ENCODE results near the gene FAM9C.

Gene FAM9C

GRCh38 chrX:12996934-12997435 is 47.4 kb downstream of the FAM9C start:
- H3K36me3 Mint-ChIP-seq (ENCODE audit: low read depth), result no peaks in the 10 kb centered on the region
- H3K9me3 Mint-ChIP-seq, result peaks cover 3% of the 10 kb centered on the region
- DNase-seq, result no peak
- no peak for ATAC-seq
- H3K4me3 Mint-ChIP-seq, result no peak overlapping the region
- H3K27ac Mint-ChIP-seq, result peak overlapping the region; percentile 89
- H3K27me3 Mint-ChIP-seq, result no peaks in the 10 kb centered on the region
- peaks cover 70% of the 10 kb centered on the region for H3K4me1 Mint-ChIP-seq

- ATAC-seq (no peak), DNase-seq (no peak)
- no peak overlapping the region for H3K27ac Mint-ChIP-seq
- H3K9me3 Mint-ChIP-seq, result peaks cover 3% of the 10 kb centered on the region
- no peaks in the 10 kb centered on the region for H3K36me3 Mint-ChIP-seq (ENCODE audit: low read depth)
- H3K4me1 Mint-ChIP-seq, result peaks cover 67% of the 10 kb centered on the region
- H3K27me3 Mint-ChIP-seq, result no peaks in the 10 kb centered on the region
- H3K4me3 Mint-ChIP-seq, result no peak overlapping the region
These were observed 50.1 kb downstream of the FAM9C start for GRCh38 chrX:12994321-12994720.

GRCh38 chrX:12993826-12994225 is 50.6 kb downstream of the FAM9C start:
- ATAC-seq, result no peak
- peaks cover 71% of the 10 kb centered on the region for H3K4me1 Mint-ChIP-seq
- peaks cover 3% of the 10 kb centered on the region for H3K9me3 Mint-ChIP-seq
- H3K27ac Mint-ChIP-seq, result no peak overlapping the region
- H3K27me3 Mint-ChIP-seq, result no peaks in the 10 kb centered on the region
- no peaks in the 10 kb centered on the region for H3K36me3 Mint-ChIP-seq (ENCODE audit: low read depth)
- no peak overlapping the region for H3K4me3 Mint-ChIP-seq
- DNase-seq, result no peak

GRCh38 chrX:12992544-12993118 is 51.8 kb downstream of the FAM9C start:
- Mint-ChIP-seq H3K4me3 (no peak overlapping the region), H3K27ac (no peak overlapping the region), H3K36me3 (ENCODE audit: low read depth) (no peaks in the 10 kb centered on the region), H3K4me1 (peaks cover 70% of the 10 kb centered on the region), H3K9me3 (peaks cover 3% of the 10 kb centered on the region), H3K27me3 (no peaks in the 10 kb centered on the region)
- ATAC-seq, result no peak
- no peak for DNase-seq

- no peak overlapping the region for H3K27ac Mint-ChIP-seq
- no peak overlapping the region for H3K4me3 Mint-ChIP-seq
- peaks cover 69% of the 10 kb centered on the region for H3K4me1 Mint-ChIP-seq
- H3K27me3 Mint-ChIP-seq, result no peaks in the 10 kb centered on the region
- no peaks in the 10 kb centered on the region for H3K36me3 Mint-ChIP-seq (ENCODE audit: low read depth)
- no peak for DNase-seq
- no peak for ATAC-seq
- H3K9me3 Mint-ChIP-seq, result peaks cover 3% of the 10 kb centered on the region
These were observed 52.8 kb downstream of the FAM9C start for GRCh38 chrX:12991575-12991974.

- DNase-seq (no peak), ATAC-seq (no peak)
- Mint-ChIP-seq H3K9me3 (no peaks in the 10 kb centered on the region), H3K27me3 (no peaks in the 10 kb centered on the region), H3K4me3 (no peak overlapping the region), H3K27ac (no peak overlapping the region), H3K36me3 (ENCODE audit: low read depth) (peaks cover 2% of the 10 kb centered on the region), H3K4me1 (peaks cover 80% of the 10 kb centered on the region)
These were observed 55.0 kb downstream of the FAM9C start for GRCh38 chrX:12989461-12989860.

GRCh38 chrX:12988797-12989196 is 55.6 kb downstream of the FAM9C start:
- H3K27ac Mint-ChIP-seq, result no peak overlapping the region
- ATAC-seq (no peak), DNase-seq (no peak)
- H3K4me1 Mint-ChIP-seq, result peaks cover 82% of the 10 kb centered on the region
- peaks cover 2% of the 10 kb centered on the region for H3K36me3 Mint-ChIP-seq (ENCODE audit: low read depth)
- no peaks in the 10 kb centered on the region for H3K27me3 Mint-ChIP-seq
- no peak overlapping the region for H3K4me3 Mint-ChIP-seq
- H3K9me3 Mint-ChIP-seq, result no peaks in the 10 kb centered on the region

GRCh38 chrX:12987900-12988594 is 56.4 kb downstream of the FAM9C start:
- peaks cover 2% of the 10 kb centered on the region for H3K36me3 Mint-ChIP-seq (ENCODE audit: low read depth)
- no peaks in the 10 kb centered on the region for H3K9me3 Mint-ChIP-seq
- no peak for ATAC-seq
- H3K4me1 Mint-ChIP-seq, result peaks cover 86% of the 10 kb centered on the region
- no peak overlapping the region for H3K27ac Mint-ChIP-seq
- H3K27me3 Mint-ChIP-seq, result no peaks in the 10 kb centered on the region
- no peak for DNase-seq
- no peak overlapping the region for H3K4me3 Mint-ChIP-seq

- H3K4me1 Mint-ChIP-seq, result peaks cover 86% of the 10 kb centered on the region
- no peak overlapping the region for H3K4me3 Mint-ChIP-seq
- DNase-seq (no peak), ATAC-seq (no peak)
- H3K27me3 Mint-ChIP-seq, result no peaks in the 10 kb centered on the region
- no peaks in the 10 kb centered on the region for H3K9me3 Mint-ChIP-seq
- no peak overlapping the region for H3K27ac Mint-ChIP-seq
- peaks cover 2% of the 10 kb centered on the region for H3K36me3 Mint-ChIP-seq (ENCODE audit: low read depth)
These were observed 57.1 kb downstream of the FAM9C start for GRCh38 chrX:12987340-12987739.

GRCh38 chrX:12986886-12987285 is 57.5 kb downstream of the FAM9C start:
- Mint-ChIP-seq H3K36me3 (ENCODE audit: low read depth) (peaks cover 2% of the 10 kb centered on the region), H3K4me1 (peaks cover 88% of the 10 kb centered on the region), H3K9me3 (no peaks in the 10 kb centered on the region), H3K27me3 (no peaks in the 10 kb centered on the region), H3K27ac (peak overlapping the region; percentile 98), H3K4me3 (peak overlapping the region; percentile 63)
- ATAC-seq (no peak), DNase-seq (no peak)

GRCh38 chrX:12986164-12986779 is 58.1 kb downstream of the FAM9C start:
- ATAC-seq (no peak), DNase-seq (no peak)
- Mint-ChIP-seq H3K4me3 (peak overlapping the region; percentile 63), H3K27ac (peak overlapping the region; percentile 98), H3K36me3 (ENCODE audit: low read depth) (peaks cover 2% of the 10 kb centered on the region), H3K4me1 (peaks cover 88% of the 10 kb centered on the region), H3K27me3 (no peaks in the 10 kb centered on the region), H3K9me3 (no peaks in the 10 kb centered on the region)
